Transverse colon (tissue), 4 donors: ENCODE measurements around the gene HLA-G. TPM values are rescaled to one million over a fixed set of nuclear protein-coding genes. Genes with fewer than 3 reads are reported as not detected.

Experiments
- DNase-seq: peaks from one replicate; pipeline ENCODE4 v3.0.0-alpha.2; 2019
- H3K27ac ChIP-seq, 4 donors: fragments of 200-600 bp; sonication (generic); 2 replicates each; pipeline ENCODE4 v1.5.1; 2016 to 2018; ENCODE audit warnings: inconsistent platforms in 4 of 4
- H3K27me3 ChIP-seq: fragments of 200-600 bp; sonication (generic); 2 replicates; pipeline ENCODE4 v1.5.1; 2017; ENCODE audit warnings: inconsistent platforms
- H3K36me3 ChIP-seq, 4 donors: fragments of 200-600 bp; sonication (generic); 2 replicates each; pipeline ENCODE4 v1.5.1; 2017 to 2019; ENCODE audit warnings: inconsistent platforms in 4 of 4
- H3K4me1 ChIP-seq, 4 donors: fragments of 200-600 bp; sonication (generic); 2 replicates each; pipeline ENCODE4 v1.5.1; 2017 to 2020; ENCODE audit warnings: inconsistent platforms in 4 of 4
- H3K4me3 ChIP-seq, 4 donors: fragments of 200-600 bp; sonication (generic); 1 replicate in 1 of 4; 2 replicates in 3 of 4; pipeline versions ENCODE4 v1.5.1 to v1.6.1; 2017 to 2019; ENCODE audit warnings: inconsistent platforms in 4 of 4
- H3K9me3 ChIP-seq, 2 donors: fragments of 200-600 bp; sonication (generic); 2 replicates each; pipeline ENCODE4 v1.5.1; 2017 to 2019; ENCODE audit warnings: inconsistent platforms in 2 of 2
- CTCF ChIP-seq, 5 experiments: fragments of 200-600 bp in 3 of 5; fragments of 450-650 bp in 2 of 5; sonication (generic) in 3 of 5; IDR thresholded peaks; 1 replicate in 2 of 5; 2 replicates in 3 of 5; pipeline ENCODE4 v1.5.1; 2016 to 2017; ENCODE audit warnings: antibody characterized with exemption in 5 of 5, inconsistent platforms in 3 of 5, mild to moderate bottlenecking in 2 of 5, moderate library complexity in 1 of 5
- EP300 ChIP-seq: sonication (generic); formaldehyde crosslinking; IDR thresholded peaks from one replicate; pipeline ENCODE4 v1.6.1; 2017; ENCODE audit warnings: antibody characterized with exemption, low read depth
- POLR2A ChIP-seq: fragments of 450-650 bp; IDR thresholded peaks from one replicate; pipeline ENCODE4 v1.6.1; 2016; ENCODE audit warnings: antibody characterized with exemption, mild to moderate bottlenecking, moderate library complexity
- POLR2AphosphoS5 ChIP-seq, 3 donors: sonication (generic); formaldehyde crosslinking; IDR thresholded peaks; one replicate each; pipeline ENCODE4 v1.6.1; 2016; ENCODE audit warnings: antibody characterized with exemption in 3 of 3
- WGBS, 2 donors: methylation state at CpG; one replicate each; pipeline ENCODE4 v1.1.5; 2018; ENCODE audit warnings: low coverage in 1 of 2; 5-methylcytosine and 5-hydroxymethylcytosine counted together
- in situ Hi-C, 4 donors: fragments of 200-750 bp; cut with MboI; loops; one replicate each; pipeline versions ENCODE4 v1.15.0 to v1.15.1; 2017; ENCODE audit warnings: low sequenced_read_pairs in 3 of 4, low pct_ligation_motif_present in 1 of 4, low pct_unique_long_range_greater_than_20kb in 1 of 4
- intact Hi-C: fragments of 100-400 bp; cut with DNase I; formaldehyde crosslinking; loops from one replicate; pipeline ENCODE4 v1.15.1; 2023; ENCODE audit warnings: low total_unique reads
- total RNA-seq, 4 donors: library from RNA; depleted of rRNA; stranded (reverse); fragments of >200 nt; gene quantifications; one replicate each; pipeline ENCODE4 v1.1.0, GENCODE V29; 2016

HLA-G gene
- total RNA-seq, 4 donors from 2014 or later = not detected

GRCh38 chr6:29811377-29811776 is 16.2 kb upstream of the HLA-G start:
- DNase-seq = no peak
- Histone ChIP-seq H3K36me3 (no peaks in the 10 kb centered on the region), H3K27me3 (peaks cover 13% of the 10 kb centered on the region), H3K27ac (no peak overlapping the region), H3K4me1 (no peaks in the 10 kb centered on the region), H3K9me3 (no peaks in the 10 kb centered on the region), H3K4me3 (no peak overlapping the region)
- intact Hi-C loops = no loop called here
- in situ Hi-C loops = no loop called here
- no peak for TF ChIP-seq POLR2AphosphoS5 (IDR thresholded peaks at IDR 0.05)
- TF ChIP-seq CTCF (IDR thresholded peaks at IDR 0.05) = no peak
- no peak for TF ChIP-seq EP300
- TF ChIP-seq POLR2A = no peak
- 83 to 89% methylated on average over 1 of the region's 1 CpG for WGBS, 2 donors

GRCh38 chr6:29813066-29813465 is 14.6 kb upstream of the HLA-G start:
- H3K27ac ChIP-seq = no peak overlapping the region
- TF ChIP-seq EP300 (no peak), POLR2A (no peak), POLR2AphosphoS5 (IDR thresholded peaks at IDR 0.05) (no peak), CTCF (IDR thresholded peaks at IDR 0.05) (no peak)
- intact Hi-C loops (no loop called here), in situ Hi-C loops (no loop called here)
- H3K27me3 ChIP-seq = no peaks in the 10 kb centered on the region
- no peaks in the 10 kb centered on the region for H3K4me1 ChIP-seq
- DNase-seq = no peak
- 0% methylated on average over 1 of the region's 1 CpG; no CpG with 5 or more reads in 1 of the 2 donors for WGBS, 2 donors
- H3K36me3 ChIP-seq = no peaks in the 10 kb centered on the region
- no peaks in the 10 kb centered on the region for H3K9me3 ChIP-seq
- H3K4me3 ChIP-seq = no peak overlapping the region

- no peak for DNase-seq
- Histone ChIP-seq H3K4me1 (no peaks in the 10 kb centered on the region), H3K9me3 (no peaks in the 10 kb centered on the region), H3K36me3 (no peaks in the 10 kb centered on the region), H3K27me3 (no peaks in the 10 kb centered on the region), H3K4me3 (no peak overlapping the region), H3K27ac (no peak overlapping the region)
- TF ChIP-seq POLR2AphosphoS5 (IDR thresholded peaks at IDR 0.05) (no peak), CTCF (IDR thresholded peaks at IDR 0.05) (no peak), EP300 (no peak), POLR2A (no peak)
- in situ Hi-C loops = no loop called here
- WGBS, 2 donors = 61% methylated on average over 7 of the region's 7 CpGs; no CpG with 5 or more reads in 1 of the 2 donors
- intact Hi-C loops = no loop called here
These were observed 13.8 kb upstream of the HLA-G start for GRCh38 chr6:29813809-29814208.

GRCh38 chr6:29814379-29815117 is 13.1 kb upstream of the HLA-G start:
- 63% methylated on average over 9 of the region's 9 CpGs; no CpG with 5 or more reads in 1 of the 2 donors for WGBS, 2 donors
- TF ChIP-seq EP300 = no peak
- TF ChIP-seq POLR2AphosphoS5 (IDR thresholded peaks at IDR 0.05) = no peak
- TF ChIP-seq POLR2A = no peak
- intact Hi-C loops (no loop called here), in situ Hi-C loops (no loop called here)
- H3K36me3 ChIP-seq = no peaks in the 10 kb centered on the region
- H3K9me3 ChIP-seq = no peaks in the 10 kb centered on the region
- H3K4me1 ChIP-seq = no peaks in the 10 kb centered on the region
- no peak for DNase-seq
- H3K4me3 ChIP-seq = no peak overlapping the region
- no peak overlapping the region for H3K27ac ChIP-seq
- no peaks in the 10 kb centered on the region for H3K27me3 ChIP-seq
